Amniotic stem cell (primary cell): Measurements from ENCODE around the gene HIPK3.

ENCODE experiments used
- DNase-seq: peaks from one replicate; lab custom pipeline; 2025; lab: John Stamatoyannopoulos, UW

The HIPK3 gene

DNA sequence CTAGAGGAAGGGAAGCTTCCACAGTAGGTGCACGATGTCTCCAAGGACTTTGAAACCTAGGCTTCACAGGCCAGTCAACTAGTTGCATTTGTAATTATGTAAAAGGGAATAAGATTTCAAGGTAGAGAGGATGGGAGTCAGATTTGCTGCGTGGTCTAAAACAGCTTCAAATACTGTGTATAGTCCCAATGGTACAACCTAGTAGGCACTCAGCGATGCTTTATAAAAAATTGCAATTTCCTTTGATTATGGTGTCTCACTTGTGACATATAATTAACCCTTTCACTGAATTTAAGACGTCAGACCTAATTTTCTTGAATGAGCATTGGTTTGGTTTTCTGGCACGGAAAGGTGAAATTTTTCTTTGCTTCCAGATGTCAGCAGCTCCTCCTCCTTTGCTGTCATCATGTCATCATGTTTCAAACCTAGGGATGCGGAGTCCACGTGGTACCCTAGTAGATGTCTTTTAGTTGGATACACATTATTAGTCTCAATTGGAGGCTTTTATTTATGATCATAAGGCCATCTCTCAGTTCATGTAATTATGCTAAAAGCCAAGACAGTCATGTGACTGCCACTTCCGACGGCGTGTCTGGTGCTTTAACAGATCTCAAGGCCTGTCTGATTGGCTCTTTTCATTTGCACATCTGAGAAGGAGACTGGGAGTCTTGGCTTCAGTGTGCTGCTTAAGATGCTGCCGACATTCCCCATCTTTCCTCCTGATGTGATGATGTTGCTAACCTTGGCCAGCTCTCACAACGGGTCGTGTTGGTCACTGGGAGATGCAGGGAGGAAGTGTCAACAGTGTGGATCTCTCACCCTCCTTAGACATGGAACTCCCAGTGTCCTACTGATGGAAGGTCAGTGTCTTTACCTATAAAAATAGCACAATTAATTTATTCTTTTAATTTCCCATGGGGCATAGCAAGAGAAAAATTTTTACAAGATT is 134.0 kb downstream of the HIPK3 start:
- no peak for DNase-seq

DNA sequence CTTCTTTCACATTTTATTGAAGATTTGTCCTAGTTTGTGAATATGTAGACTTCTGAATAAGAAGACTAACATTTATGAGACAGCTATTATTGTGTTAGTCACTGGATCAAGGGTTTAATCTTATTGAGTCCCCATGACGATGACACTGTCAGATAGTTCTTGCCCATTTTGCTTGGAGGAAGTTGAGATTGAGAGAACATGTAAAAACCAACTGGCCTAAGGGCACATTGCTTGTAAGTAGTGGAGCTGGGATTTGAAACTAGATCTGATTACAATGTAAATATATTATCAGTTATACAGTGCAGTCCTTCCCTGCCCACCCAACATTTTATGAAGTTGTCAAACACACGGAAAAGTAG is 134.7 kb downstream of the HIPK3 start:
- no peak for DNase-seq

DNA sequence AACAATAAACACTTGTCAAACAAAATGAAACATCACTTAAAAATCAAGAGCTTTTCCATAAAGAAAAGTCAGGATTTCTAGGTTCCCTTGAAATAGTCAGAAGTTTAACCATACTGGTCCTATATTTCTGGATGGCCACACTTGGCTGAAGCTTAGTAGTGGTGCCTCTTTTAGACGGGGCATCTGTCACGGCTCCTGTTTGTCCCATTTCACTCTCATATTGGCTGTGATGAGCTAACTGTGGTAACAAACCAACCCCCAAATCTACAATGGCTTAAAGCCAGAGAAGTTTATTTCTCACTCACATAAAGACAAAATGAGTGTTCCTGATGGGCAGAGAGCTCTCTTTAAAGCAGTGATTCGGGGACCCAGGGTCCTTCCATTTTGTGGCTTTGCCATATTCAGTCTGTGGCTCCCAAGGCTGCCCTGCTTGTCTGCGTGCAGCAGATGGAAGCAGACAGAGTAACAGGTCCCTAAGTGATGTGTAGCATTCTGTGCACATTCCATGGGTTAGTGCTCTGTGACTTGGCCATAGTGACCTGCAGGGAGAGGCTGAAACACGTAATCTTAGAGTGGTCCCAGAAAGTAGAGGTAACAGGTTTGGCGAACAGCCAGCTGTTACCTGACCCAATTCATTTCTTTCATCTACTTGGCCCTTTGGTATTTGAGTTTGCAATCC is 137.4 kb downstream of the HIPK3 start:
- DNase-seq, result no peak

DNA sequence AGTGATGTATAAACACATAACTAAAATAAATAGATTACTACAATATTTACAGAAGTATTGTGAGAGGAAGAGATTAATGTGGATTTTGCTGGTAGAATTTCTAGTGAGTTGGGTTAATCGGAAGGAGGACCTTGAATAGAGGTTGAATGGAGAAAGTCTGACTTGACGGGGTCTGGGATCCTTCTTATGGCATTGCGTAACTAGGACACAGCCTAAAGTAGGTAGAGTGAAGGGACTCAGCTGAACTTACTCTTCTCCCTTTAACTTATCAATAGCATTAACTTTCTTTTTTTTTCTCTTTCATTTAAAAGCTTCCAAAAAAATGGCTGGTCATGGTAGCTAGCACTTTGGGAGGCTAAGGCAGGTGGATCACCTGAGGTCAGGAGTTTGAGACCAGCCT is 139.2 kb downstream of the HIPK3 start:
- no peak for DNase-seq

DNA sequence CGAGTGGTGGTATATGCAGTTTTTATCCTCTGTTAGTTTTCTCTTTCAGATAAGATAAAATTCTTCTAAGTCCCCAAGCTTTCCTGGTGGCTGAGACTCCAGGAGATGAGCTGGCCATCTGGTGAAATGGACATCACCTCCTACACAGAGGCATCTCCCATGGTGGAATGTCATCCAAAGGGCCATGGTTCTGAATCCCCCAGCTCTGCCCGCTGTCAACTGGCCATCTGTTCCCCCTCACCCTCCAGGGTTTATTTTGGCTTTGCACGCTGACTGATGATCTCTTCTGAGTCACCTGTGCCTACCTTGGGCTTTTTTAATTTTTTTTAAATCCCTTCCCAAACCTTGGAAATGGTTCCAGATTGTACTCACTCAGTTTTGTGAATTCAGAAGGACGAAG is 142.2 kb downstream of the HIPK3 start:
- no peak for DNase-seq

DNA sequence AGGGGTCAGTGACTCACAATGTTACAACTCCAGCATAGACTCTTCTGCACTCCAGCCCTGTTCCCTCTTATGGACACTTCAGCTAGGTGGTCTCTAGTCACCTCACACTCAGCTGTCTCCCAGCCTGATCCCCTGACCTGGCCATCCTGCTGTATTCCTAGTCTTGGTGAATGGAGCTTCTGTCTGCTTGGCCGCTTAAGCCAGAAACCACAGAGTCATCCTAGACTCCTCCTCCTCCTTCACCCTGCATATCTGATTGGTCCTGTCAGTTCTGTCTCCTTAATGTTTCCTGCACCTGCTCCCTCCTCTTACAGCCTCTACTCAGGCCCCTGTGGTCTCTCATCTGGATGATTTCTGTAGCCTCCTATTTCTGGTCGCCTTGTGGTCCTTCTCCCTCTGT is 144.9 kb downstream of the HIPK3 start:
- DNase-seq, result no peak

DNA sequence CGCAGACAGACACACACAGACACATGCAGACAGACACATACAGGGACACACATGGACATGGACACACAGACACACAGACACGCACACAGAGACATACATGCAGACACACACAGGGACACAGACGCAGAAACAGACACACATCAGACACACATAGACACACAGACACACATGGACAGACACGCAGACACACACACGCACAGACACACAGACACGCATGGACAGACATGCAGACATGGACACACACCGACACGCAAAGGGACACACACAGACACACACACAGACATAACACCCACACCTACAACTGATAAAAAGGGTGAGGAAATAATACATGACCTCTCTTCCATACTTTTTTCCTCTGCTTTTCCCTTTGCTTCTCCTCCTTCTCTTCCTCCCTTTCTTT is 146.2 kb downstream of the HIPK3 start:
- no peak for DNase-seq

DNA sequence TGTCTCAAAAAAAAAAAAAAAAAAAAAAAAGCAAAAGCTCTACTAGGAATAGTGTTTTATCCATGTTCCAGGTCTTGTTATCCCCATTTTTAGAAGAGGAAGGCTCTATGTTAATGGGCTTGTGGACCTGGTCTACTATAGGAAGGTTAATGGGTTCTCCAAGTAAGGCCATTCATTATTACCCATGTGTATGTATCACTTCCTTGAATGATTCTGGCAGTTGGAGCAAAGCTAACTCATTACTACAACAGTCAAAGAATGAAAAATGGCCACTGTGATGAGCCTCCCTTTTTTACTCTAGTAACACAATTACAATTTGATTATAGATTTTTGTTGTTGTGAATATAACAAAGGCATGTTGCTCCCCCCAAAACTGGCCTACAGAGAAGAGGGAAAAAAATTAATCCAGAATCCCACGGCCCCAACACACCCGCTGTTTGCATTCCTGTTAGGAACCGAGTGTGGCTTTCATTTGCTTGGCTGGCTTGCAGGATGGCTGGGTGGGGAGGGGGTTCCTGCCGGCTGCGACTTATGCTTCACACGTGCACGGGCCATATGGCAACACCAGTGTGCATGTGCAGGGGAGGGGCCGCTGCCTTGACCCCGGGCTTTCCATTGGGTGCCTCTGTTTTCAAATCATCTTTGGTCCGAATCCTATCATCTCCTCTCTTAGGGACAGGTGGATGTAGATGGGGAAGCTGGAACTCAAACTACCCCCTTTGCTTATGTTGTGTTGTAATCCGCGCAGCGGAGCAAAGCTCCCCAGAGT is 148.8 kb downstream of the HIPK3 start:
- no peak for DNase-seq
